HepG2 (cell line): ENCODE measurements around the gene ZBTB4. TPM values are rescaled to one million over a fixed set of nuclear protein-coding genes. Genes with fewer than 3 reads are reported as not detected.

Experiments
- AHR ChIP-seq: IDR thresholded peaks from 2 replicates; pipeline ENCODE4 v1.6.1; 2018; ENCODE audit warnings: missing genetic modification reagents, missing compliant biosample characterization
- AKAP8 ChIP-seq: sonication (generic); formaldehyde crosslinking; IDR thresholded peaks from 2 replicates; pipeline ENCODE4 v1.5.1; 2020; ENCODE audit warnings: mild to moderate bottlenecking, missing genetic modification reagents
- ERF ChIP-seq: IDR thresholded peaks from 2 replicates; pipeline ENCODE4 v1.6.1; 2018; ENCODE audit warnings: missing biosample characterization, missing genetic modification reagents
- MED8 ChIP-seq: sonication (generic); formaldehyde crosslinking; IDR thresholded peaks from 2 replicates; pipeline ENCODE4 v1.8.1; 2023; ENCODE audit warnings: mild to moderate bottlenecking, missing genetic modification reagents; ENCODE audit not compliant: insufficient replicate concordance
- PITX1 ChIP-seq: sonication (generic); formaldehyde crosslinking; IDR thresholded peaks from 2 replicates; pipeline ENCODE4 v1.5.1; 2020; ENCODE audit warnings: mild to moderate bottlenecking, missing genetic modification reagents
- RBFOX2 ChIP-seq: fragments of 200-400 bp; formaldehyde crosslinking; IDR thresholded peaks from 2 replicates; pipeline ENCODE4 v1.6.1; 2017; ENCODE audit warnings: low read depth, mild to moderate bottlenecking, low read length
- SPEN ChIP-seq: sonication (generic); formaldehyde crosslinking; IDR thresholded peaks from 2 replicates; pipeline ENCODE4 v1.5.1; 2020; ENCODE audit warnings: low read depth, mild to moderate bottlenecking, missing genetic modification reagents
- SRSF1 ChIP-seq: fragments of 200-400 bp; formaldehyde crosslinking; optimal IDR thresholded peaks from 2 replicates; pipeline ENCODE3; 2017; ENCODE audit warnings: mild to moderate bottlenecking, low read depth, low read length, moderate library complexity
- TBP ChIP-seq: sonication (generic); formaldehyde crosslinking; IDR thresholded peaks from 2 replicates; pipeline ENCODE4 v1.5.0; 2020; ENCODE audit warnings: missing genetic modification reagents
- TBX2 ChIP-seq: sonication (generic); formaldehyde crosslinking; IDR thresholded peaks from 2 replicates; pipeline ENCODE4 v1.5.0; 2020; ENCODE audit warnings: missing genetic modification reagents, mild to moderate bottlenecking, borderline replicate concordance
- ZKSCAN1 ChIP-seq: fragments of 150-350 bp; IDR thresholded peaks from 2 replicates; pipeline ENCODE4 v1.6.1; 2014; ENCODE audit warnings: low read length
- ZNF605 ChIP-seq: sonication (generic); formaldehyde crosslinking; IDR thresholded peaks from 2 replicates; pipeline ENCODE4 v1.8.0; 2022; ENCODE audit warnings: mild to moderate bottlenecking, missing genetic modification reagents
- ZNF781 ChIP-seq: sonication (generic); formaldehyde crosslinking; IDR thresholded peaks from 2 replicates; pipeline ENCODE4 v1.5.1; 2020; ENCODE audit warnings: borderline replicate concordance, mild to moderate bottlenecking, missing genetic modification reagents; ENCODE audit errors: not compliant biosample characterization
- ZNF883 ChIP-seq: sonication (generic); formaldehyde crosslinking; IDR thresholded peaks from 2 replicates; pipeline ENCODE4 v1.5.1; 2020; ENCODE audit warnings: mild to moderate bottlenecking, missing genetic modification reagents; ENCODE audit errors: not compliant biosample characterization
- polyA plus RNA-seq, 8 experiments: library from polyadenylated mRNA; depleted of rRNA in 3 of 8; stranded (reverse) in 7 of 8; unstranded in 1 of 8; fragments of >200 nt; fragmentation: Illumina TruSeq in 4 of 8; extraction: Trizol in 4 of 8; gene quantifications; 2 replicates each; pipeline versions ENCODE4 v1.2.1 to v1.2.3, GENCODE V29; 2011 to 2016; ENCODE audit warnings: low read depth in 4 of 8, missing spikeins in 1 of 8, mixed read lengths in 1 of 8; ENCODE audit not compliant: insufficient read depth in 1 of 8
- total RNA-seq, 5 experiments: library from RNA; depleted of rRNA; stranded (reverse); fragments of >200 nt; fragmentation: Illumina TruSeq; extraction: Trizol; gene quantifications; 2 replicates each; pipeline ENCODE4 v1.2.3, GENCODE V29; 2016; ENCODE audit warnings: low read depth in 1 of 5
- TF ChIP-seq, protein P1 (sequence below): sonication (generic); formaldehyde crosslinking; IDR thresholded peaks from 2 replicates; pipeline ENCODE4 v1.5.0; 2020; ENCODE audit warnings: missing genetic modification reagents, mild to moderate bottlenecking, borderline replicate concordance
- TF ChIP-seq, protein P2 (sequence below): sonication (generic); IDR thresholded peaks from 2 replicates; pipeline ENCODE4 v1.6.1; 2016; ENCODE audit warnings: low read depth, borderline replicate concordance
- TF ChIP-seq, protein P3 (sequence below): IDR thresholded peaks from 2 replicates; pipeline ENCODE4 v1.6.1; 2018; ENCODE audit warnings: missing genetic modification reagents
- TF ChIP-seq, protein P4 (sequence below): sonication (generic); formaldehyde crosslinking; IDR thresholded peaks from 2 replicates; pipeline ENCODE4 v1.5.1; 2020; ENCODE audit warnings: missing genetic modification reagents, mild to moderate bottlenecking, borderline replicate concordance
- TF ChIP-seq, protein P5 (sequence below): IDR thresholded peaks from 2 replicates; pipeline ENCODE4 v1.6.1; 2016; ENCODE audit warnings: missing compliant biosample characterization, missing genetic modification reagents, borderline replicate concordance
- TF ChIP-seq, protein P6 (sequence below): sonication (generic); formaldehyde crosslinking; IDR thresholded peaks from 2 replicates; pipeline ENCODE4 v1.4.0; 2020; ENCODE audit warnings: low read depth, missing genetic modification reagents

The ZBTB4 gene
- total and polyA plus RNA-seq, 2 of the 13 experiments (the other 11 are each of a cell fraction or from before 2014, with no cell fraction given): 4.3 to 7.4 TPM

DNA sequence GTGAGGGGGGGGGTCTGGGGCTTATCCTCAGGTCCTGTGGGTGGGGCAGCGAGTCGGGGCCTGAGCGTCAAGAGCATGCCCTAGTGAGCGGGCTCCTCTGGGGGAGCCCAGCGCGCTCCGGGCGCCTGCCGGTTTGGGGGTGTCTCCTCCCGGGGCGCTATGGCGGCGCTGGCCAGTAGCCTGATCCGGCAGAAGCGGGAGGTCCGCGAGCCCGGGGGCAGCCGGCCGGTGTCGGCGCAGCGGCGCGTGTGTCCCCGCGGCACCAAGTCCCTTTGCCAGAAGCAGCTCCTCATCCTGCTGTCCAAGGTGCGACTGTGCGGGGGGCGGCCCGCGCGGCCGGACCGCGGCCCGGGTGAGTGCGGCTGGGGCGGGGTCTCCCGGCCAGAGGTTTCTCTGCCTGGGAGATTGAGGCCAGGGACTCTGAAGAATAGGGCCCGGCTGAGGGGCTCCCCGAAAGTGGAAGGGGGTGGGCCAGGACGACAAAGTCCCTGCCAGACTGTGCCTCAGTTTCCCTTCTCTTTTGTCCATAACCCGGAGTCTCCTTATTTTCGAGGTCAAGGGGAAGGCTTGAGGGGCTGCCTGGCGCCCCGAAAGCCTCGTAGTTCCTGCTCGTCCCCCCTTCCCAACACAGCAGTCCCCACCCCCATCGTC is 39.8 kb downstream of the ZBTB4 start, which contains the start of gene FGF11 (continued):
- TF ChIP-seq, protein P1, sequence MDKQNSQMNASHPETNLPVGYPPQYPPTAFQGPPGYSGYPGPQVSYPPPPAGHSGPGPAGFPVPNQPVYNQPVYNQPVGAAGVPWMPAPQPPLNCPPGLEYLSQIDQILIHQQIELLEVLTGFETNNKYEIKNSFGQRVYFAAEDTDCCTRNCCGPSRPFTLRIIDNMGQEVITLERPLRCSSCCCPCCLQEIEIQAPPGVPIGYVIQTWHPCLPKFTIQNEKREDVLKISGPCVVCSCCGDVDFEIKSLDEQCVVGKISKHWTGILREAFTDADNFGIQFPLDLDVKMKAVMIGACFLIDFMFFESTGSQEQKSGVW: no peak
- 0 out of 2 replicates have a peak, but pooled peaks have one; percentile 17 for TF ChIP-seq TBX2 (CRISPR knock-in tag)
- TF ChIP-seq PITX1 (CRISPR knock-in tag): 0 out of 2 replicates have a peak, but pooled peaks have one; percentile 17
- no peak for TF ChIP-seq TBP (CRISPR knock-in tag)
- TF ChIP-seq, protein P2, sequence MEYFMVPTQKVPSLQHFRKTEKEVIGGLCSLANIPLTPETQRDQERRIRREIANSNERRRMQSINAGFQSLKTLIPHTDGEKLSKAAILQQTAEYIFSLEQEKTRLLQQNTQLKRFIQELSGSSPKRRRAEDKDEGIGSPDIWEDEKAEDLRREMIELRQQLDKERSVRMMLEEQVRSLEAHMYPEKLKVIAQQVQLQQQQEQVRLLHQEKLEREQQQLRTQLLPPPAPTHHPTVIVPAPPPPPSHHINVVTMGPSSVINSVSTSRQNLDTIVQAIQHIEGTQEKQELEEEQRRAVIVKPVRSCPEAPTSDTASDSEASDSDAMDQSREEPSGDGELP: no peak; the same call in 1 of the 2 replicates
- TF ChIP-seq, protein P3, sequence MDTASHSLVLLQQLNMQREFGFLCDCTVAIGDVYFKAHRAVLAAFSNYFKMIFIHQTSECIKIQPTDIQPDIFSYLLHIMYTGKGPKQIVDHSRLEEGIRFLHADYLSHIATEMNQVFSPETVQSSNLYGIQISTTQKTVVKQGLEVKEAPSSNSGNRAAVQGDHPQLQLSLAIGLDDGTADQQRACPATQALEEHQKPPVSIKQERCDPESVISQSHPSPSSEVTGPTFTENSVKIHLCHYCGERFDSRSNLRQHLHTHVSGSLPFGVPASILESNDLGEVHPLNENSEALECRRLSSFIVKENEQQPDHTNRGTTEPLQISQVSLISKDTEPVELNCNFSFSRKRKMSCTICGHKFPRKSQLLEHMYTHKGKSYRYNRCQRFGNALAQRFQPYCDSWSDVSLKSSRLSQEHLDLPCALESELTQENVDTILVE (CRISPR knock-in tag): no peak
- TF ChIP-seq AKAP8: no peak
- TF ChIP-seq RBFOX2: peak; percentile 72
- TF ChIP-seq, protein P4, sequence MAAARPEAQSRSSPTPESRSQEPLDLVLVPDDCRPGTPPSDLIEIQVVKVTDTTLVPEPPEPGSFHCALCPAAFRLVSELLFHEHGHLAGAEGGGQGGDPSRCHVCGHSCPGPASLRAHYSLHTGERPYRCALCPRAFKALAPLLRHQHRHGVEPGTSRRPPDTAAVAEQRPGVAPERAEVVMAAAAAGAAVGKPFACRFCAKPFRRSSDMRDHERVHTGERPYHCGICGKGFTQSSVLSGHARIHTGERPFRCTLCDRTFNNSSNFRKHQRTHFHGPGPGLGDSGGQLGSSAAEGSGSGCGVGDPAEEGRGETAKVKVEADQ (CRISPR knock-in tag): peak; percentile 49; the same call in 1 of the 2 replicates
- TF ChIP-seq ZKSCAN1: no peak
- TF ChIP-seq AHR: no peak
- 0 out of 2 replicates have a peak, but pooled peaks have one; percentile 14 for TF ChIP-seq SPEN (CRISPR knock-in tag)
- no peak for TF ChIP-seq ZNF883
- TF ChIP-seq, protein P5, sequence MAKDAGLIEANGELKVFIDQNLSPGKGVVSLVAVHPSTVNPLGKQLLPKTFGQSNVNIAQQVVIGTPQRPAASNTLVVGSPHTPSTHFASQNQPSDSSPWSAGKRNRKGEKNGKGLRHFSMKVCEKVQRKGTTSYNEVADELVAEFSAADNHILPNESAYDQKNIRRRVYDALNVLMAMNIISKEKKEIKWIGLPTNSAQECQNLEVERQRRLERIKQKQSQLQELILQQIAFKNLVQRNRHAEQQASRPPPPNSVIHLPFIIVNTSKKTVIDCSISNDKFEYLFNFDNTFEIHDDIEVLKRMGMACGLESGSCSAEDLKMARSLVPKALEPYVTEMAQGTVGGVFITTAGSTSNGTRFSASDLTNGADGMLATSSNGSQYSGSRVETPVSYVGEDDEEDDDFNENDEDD (CRISPR knock-in tag): 0 out of 2 replicates have a peak, but pooled peaks have one; percentile 15
- TF ChIP-seq, protein P6, sequence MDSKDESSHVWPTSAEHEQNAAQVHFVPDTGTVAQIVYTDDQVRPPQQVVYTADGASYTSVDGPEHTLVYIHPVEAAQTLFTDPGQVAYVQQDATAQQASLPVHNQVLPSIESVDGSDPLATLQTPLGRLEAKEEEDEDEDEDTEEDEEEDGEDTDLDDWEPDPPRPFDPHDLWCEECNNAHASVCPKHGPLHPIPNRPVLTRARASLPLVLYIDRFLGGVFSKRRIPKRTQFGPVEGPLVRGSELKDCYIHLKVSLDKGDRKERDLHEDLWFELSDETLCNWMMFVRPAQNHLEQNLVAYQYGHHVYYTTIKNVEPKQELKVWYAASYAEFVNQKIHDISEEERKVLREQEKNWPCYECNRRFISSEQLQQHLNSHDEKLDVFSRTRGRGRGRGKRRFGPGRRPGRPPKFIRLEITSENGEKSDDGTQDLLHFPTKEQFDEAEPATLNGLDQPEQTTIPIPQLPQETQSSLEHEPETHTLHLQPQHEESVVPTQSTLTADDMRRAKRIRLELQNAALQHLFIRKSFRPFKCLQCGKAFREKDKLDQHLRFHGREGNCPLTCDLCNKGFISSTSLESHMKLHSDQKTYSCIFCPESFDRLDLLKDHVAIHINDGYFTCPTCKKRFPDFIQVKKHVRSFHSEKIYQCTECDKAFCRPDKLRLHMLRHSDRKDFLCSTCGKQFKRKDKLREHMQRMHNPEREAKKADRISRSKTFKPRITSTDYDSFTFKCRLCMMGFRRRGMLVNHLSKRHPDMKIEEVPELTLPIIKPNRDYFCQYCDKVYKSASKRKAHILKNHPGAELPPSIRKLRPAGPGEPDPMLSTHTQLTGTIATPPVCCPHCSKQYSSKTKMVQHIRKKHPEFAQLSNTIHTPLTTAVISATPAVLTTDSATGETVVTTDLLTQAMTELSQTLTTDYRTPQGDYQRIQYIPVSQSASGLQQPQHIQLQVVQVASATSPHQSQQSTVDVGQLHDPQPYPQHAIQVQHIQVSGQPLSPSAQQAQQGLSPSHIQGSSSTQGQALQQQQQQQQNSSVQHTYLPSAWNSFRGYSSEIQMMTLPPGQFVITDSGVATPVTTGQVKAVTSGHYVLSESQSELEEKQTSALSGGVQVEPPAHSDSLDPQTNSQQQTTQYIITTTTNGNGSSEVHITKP (CRISPR knock-in tag): no peak
- peak; percentile 54; the same call in 1 of the 2 replicates for TF ChIP-seq ERF
- TF ChIP-seq MED8: no peak
- TF ChIP-seq ZNF781 (CRISPR knock-in tag): no peak
- TF ChIP-seq ZNF605 (CRISPR knock-in tag): no peak
- TF ChIP-seq SRSF1: no peak
